ENCODE measurements around the gene SEPHS1. TPM values are rescaled to one million over a fixed set of nuclear protein-coding genes. Genes with fewer than 3 reads are reported as not detected.
"Not testable (repeated sequence)": the region's sequence is repeated elsewhere in the genome, so short reads cannot be mapped to it uniquely, and the experiment has no call there.

Gene SEPHS1
- total and polyA plus RNA-seq, 9 donors: 27.2 to 76.7 (median 50.6) TPM

DNA sequence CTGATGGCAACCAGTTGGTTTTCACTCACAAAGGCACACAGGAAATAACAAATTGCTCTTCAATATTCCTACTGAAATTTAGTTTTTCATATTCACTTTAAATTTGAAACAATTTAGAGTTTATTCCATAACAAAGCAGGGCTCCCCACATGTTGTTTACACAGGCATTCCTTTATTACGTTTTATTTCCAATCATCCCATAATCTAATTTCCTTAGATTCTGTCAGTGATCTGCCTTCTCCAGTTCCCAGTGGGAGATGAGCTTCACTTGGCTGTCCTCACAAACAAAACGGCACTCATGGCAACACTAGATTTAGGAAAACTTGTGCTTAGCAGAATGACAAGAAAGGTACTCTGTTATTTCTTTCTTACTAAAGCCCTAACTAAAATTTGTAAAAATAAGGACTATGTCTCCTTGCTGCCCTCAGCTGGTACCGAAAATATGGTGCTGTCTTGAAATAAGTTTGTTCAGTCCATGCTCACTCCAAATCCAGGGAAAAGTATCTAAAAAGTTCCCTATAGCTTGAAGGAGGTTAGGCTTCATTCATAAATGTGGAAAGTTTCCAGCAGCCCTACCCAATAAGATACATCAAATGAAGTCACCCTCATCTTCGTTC is 71.2 kb downstream of the SEPHS1 start:
- Histone ChIP-seq H3K4me3 (no peak overlapping the region), H3K27ac (peak overlapping the region in 1 of 2 donors; percentile 51), H3K27me3 (no peaks in the 10 kb centered on the region), H3K9me3 (no peaks in the 10 kb centered on the region), H3K4me1 (ENCODE audit: insufficient read depth) (peaks cover 11% of the 10 kb centered on the region), H3K36me3 (no peaks in the 10 kb centered on the region)
- intact Hi-C loops (cut with DNase I): loop anchor here in 1 of 4 donors (10.0 kb wide), 1 partner anchor 112 kb away; the partner anchor contains the start of gene MCM10
- DNase-seq: peak in 2 of 5 donors; percentile 42 to 64
- WGBS, 3 donors: 13 to 22% (median 21%) methylated on average over 4 of the region's 4 CpGs
- no peak for TF ChIP-seq EP300 (IDR thresholded peaks at IDR 0.05)
- TF ChIP-seq, protein P1, sequence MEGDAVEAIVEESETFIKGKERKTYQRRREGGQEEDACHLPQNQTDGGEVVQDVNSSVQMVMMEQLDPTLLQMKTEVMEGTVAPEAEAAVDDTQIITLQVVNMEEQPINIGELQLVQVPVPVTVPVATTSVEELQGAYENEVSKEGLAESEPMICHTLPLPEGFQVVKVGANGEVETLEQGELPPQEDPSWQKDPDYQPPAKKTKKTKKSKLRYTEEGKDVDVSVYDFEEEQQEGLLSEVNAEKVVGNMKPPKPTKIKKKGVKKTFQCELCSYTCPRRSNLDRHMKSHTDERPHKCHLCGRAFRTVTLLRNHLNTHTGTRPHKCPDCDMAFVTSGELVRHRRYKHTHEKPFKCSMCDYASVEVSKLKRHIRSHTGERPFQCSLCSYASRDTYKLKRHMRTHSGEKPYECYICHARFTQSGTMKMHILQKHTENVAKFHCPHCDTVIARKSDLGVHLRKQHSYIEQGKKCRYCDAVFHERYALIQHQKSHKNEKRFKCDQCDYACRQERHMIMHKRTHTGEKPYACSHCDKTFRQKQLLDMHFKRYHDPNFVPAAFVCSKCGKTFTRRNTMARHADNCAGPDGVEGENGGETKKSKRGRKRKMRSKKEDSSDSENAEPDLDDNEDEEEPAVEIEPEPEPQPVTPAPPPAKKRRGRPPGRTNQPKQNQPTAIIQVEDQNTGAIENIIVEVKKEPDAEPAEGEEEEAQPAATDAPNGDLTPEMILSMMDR (IDR thresholded peaks at IDR 0.05): peak in 2 of 3 donors; percentile 50 to 53

DNA sequence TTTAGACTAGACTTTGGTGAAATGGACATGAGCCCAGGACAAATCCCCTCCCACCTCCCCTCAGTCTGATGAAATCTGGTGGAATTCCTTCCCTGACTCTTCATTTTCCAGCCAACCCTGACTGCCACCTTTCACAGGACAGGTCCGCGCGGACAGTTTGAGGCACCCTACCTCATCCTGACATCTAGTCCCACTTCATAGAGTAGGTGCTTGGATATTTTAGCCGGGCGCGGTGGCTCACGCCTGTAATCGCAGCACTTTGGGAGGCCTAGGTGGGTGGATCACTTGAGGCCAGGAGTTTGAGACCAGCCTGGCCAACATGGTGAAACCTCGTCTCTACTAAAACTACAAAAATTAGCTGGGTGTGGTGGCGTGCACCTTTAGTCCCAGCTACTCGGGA is 71.9 kb downstream of the SEPHS1 start:
- not testable (repeated sequence) for DNase-seq, H3K9me3 ChIP-seq, H3K4me3 ChIP-seq, H3K27ac ChIP-seq, H3K36me3 ChIP-seq, H3K27me3 ChIP-seq
- intact Hi-C loops (cut with DNase I): loop anchor here in 1 of 4 donors (10.0 kb wide), 1 partner anchor 111 kb away; the partner anchor contains the start of gene MCM10
- 97% methylated on average over 11 of the region's 11 CpGs for WGBS, 3 donors
- H3K4me1 ChIP-seq (ENCODE audit: insufficient read depth): peaks cover 11% of the 10 kb centered on the region

DNA sequence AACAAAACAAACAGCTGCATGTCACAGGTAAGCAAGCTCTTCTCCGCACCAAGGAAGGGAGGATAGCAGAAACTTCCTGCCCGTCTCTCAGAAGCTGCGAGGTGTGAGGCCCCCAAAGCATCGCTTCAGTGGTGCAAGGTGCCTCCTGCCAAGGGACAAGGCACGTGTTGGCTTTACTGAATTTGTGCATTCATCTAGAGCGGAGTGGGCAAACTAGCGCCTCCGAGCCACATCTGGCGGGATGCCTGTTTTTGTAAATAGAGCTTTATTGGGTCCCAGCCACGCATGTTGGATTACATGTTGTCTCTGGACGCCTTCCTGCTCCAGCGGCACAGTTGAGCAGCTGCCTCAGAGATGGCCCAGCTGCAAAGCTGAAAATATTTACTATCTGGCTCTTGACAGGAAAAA is 75.9 kb downstream of the SEPHS1 start:
- peak; percentile 72 to 82 (median 78) for DNase-seq
- H3K9me3 ChIP-seq: no peaks in the 10 kb centered on the region
- peak overlapping the region in 1 of 2 donors; percentile 65 for H3K27ac ChIP-seq
- intact Hi-C loops (cut with DNase I): loop anchor here in 1 of 4 donors (10.0 kb wide), 1 partner anchor 107 kb away; the partner anchor contains the start of gene MCM10
- TF ChIP-seq EP300 (IDR thresholded peaks at IDR 0.05) (no peak), POLR2A (IDR thresholded peaks at IDR 0.05) (no peak)
- TF ChIP-seq, protein P1 (IDR thresholded peaks at IDR 0.05): no peak
- WGBS, 3 donors: 8 to 12% (median 11%) methylated on average over 10 to 12 of the region's 12 CpGs
- no peaks in the 10 kb centered on the region for H3K27me3 ChIP-seq
- no peaks in the 10 kb centered on the region for H3K36me3 ChIP-seq
- H3K4me3 ChIP-seq: no peak overlapping the region
- peaks cover 14% of the 10 kb centered on the region for H3K4me1 ChIP-seq (ENCODE audit: insufficient read depth)

DNA sequence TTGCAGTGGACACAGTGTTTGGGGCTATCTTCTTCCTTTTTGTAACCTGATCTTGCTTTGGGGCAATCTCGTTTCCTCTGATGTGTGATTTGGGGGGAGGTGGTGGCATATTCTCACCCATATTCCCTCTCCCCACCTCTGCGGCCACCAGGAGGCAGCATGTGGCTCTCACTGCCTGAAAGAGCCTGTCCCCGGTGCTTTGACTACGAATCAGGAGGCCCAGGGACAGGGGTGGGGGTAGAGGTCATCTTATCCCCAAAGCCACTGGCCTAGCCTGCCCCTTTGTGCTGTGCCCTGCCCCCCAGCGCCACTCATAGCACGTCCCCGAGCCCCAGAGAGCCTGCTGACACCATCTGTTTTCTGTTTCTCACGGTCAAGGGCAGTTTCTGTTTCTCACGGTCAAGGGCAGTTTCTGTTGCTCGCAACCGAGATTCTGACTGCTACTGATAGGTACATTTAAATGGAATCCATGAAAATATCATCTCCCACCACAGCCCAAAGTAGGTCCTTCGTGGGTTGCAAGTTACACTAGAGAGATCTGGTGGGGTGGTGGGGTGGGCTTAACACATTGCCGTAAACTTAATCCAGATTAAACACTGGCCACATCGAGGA is 76.4 kb downstream of the SEPHS1 start:
- 16 to 30% (median 21%) methylated on average over 14 of the region's 14 CpGs for WGBS, 3 donors
- TF ChIP-seq EP300 (IDR thresholded peaks at IDR 0.05) (no peak), POLR2A (IDR thresholded peaks at IDR 0.05) (no peak)
- TF ChIP-seq, protein P1 (IDR thresholded peaks at IDR 0.05): peak in 2 of 3 donors; percentile 5 to 24
- DNase-seq: peak; percentile 35 to 62 (median 49)
- peak overlapping the region in 1 of 2 donors; percentile 65 for H3K27ac ChIP-seq
- peaks cover 15% of the 10 kb centered on the region for H3K4me1 ChIP-seq (ENCODE audit: insufficient read depth)
- intact Hi-C loops (cut with DNase I): loop anchor here in 1 of 4 donors (10.0 kb wide), 1 partner anchor 107 kb away; the partner anchor contains the start of gene MCM10
- no peaks in the 10 kb centered on the region for H3K9me3 ChIP-seq
- no peaks in the 10 kb centered on the region for H3K36me3 ChIP-seq
- no peaks in the 10 kb centered on the region for H3K27me3 ChIP-seq
- H3K4me3 ChIP-seq: no peak overlapping the region
